SU-DHL-6 (cell line): ENCODE measurements around the gene C1D.
"Not testable (repeated sequence)": the region's sequence is repeated elsewhere in the genome, so short reads cannot be mapped to it uniquely, and the experiment has no call there.

Experiments used
- H2AFZ ChIP-seq: fragments of 200-600 bp; sonication (generic); 2 replicates; pipeline ENCODE4 v1.6.1; 2014; ENCODE audit warnings: low read depth, mild to moderate bottlenecking, moderate library complexity, mixed read lengths, antibody characterized with exemption, low read length; ENCODE audit not compliant: severe bottlenecking
- H3F3A ChIP-seq: fragments of 200-600 bp; shearing (Covaris generic); 2 replicates; pipeline ENCODE4 v1.6.0; 2016; ENCODE audit warnings: antibody characterized with exemption, mild to moderate bottlenecking; ENCODE audit not compliant: insufficient read depth
- H3K27ac ChIP-seq: fragments of 200-600 bp; sonication (generic); 2 replicates; pipeline ENCODE4 v1.5.1; 2016; ENCODE audit warnings: low read depth, mild to moderate bottlenecking, low read length, moderate library complexity, mixed read lengths
- H3K27me3 ChIP-seq: fragments of 200-600 bp; sonication (generic), shearing (Covaris generic); 2 replicates; pipeline ENCODE4 v1.6.0; 2014; ENCODE audit warnings: mild to moderate bottlenecking, low read length
- H3K36me3 ChIP-seq: fragments of 200-600 bp; sonication (generic); 2 replicates; pipeline ENCODE4 v1.6.1; 2014; ENCODE audit warnings: mild to moderate bottlenecking, low read length, mixed read lengths
- H3K4me2 ChIP-seq: fragments of 300-600, 200-600 bp; shearing (Covaris generic), sonication (generic); 2 replicates; pipeline ENCODE4 v1.6.0; 2014; ENCODE audit warnings: low read length, low read depth, mild to moderate bottlenecking; ENCODE audit not compliant: poor library complexity, severe bottlenecking
- H3K4me3 ChIP-seq: fragments of 200-600 bp; sonication (generic); 2 replicates; pipeline ENCODE4 v1.5.1; 2014; ENCODE audit warnings: antibody characterized with exemption, low read length, mild to moderate bottlenecking, mixed read lengths; ENCODE audit not compliant: insufficient read depth, poor library complexity, severe bottlenecking
- H3K79me2 ChIP-seq: fragments of 200-600 bp; sonication (generic); 2 replicates; pipeline ENCODE4 v1.6.1; 2014; ENCODE audit warnings: mild to moderate bottlenecking, low read length, moderate library complexity; ENCODE audit not compliant: insufficient read depth
- H3K9ac ChIP-seq: fragments of 200-600 bp; sonication (generic); 2 replicates; pipeline ENCODE4 v1.7.0; 2014; ENCODE audit warnings: mild to moderate bottlenecking, low read length
- H3K9me2 ChIP-seq: fragments of 200-600 bp; sonication (generic); replicated peaks from 2 replicates; pipeline ENCODE4 v1.6.1; 2014; ENCODE audit warnings: low read length; ENCODE audit not compliant: insufficient read depth
- H3K9me3 ChIP-seq: fragments of 200-600 bp; sonication (generic); 2 replicates; pipeline ENCODE4 v1.6.1; 2014; ENCODE audit warnings: low read length, mixed read lengths; ENCODE audit not compliant: insufficient read depth
- H4K20me1 ChIP-seq: fragments of 200-600 bp; sonication (generic); 2 replicates; pipeline ENCODE4 v1.6.1; 2014; ENCODE audit warnings: low read depth, mild to moderate bottlenecking, antibody characterized with exemption, low read length, moderate library complexity, mixed read lengths
- EZH2phosphoT487 ChIP-seq: fragments of 200-600 bp; sonication (generic), shearing (Covaris generic); conservative IDR thresholded peaks from 2 replicates; pipeline ENCODE4 v1.6.1; 2018; ENCODE audit warnings: mild to moderate bottlenecking, antibody characterized with exemption, low read length, moderate library complexity, mixed read lengths
- TF ChIP-seq, protein P1 (sequence below): fragments of 200-600 bp; sonication (generic); IDR thresholded peaks from one replicate; pipeline ENCODE4 v1.5.1; 2017; ENCODE audit warnings: antibody characterized with exemption, mild to moderate bottlenecking, low read length, moderate library complexity; ENCODE audit not compliant: insufficient read depth, poor library complexity, severe bottlenecking

The C1D gene

DNA sequence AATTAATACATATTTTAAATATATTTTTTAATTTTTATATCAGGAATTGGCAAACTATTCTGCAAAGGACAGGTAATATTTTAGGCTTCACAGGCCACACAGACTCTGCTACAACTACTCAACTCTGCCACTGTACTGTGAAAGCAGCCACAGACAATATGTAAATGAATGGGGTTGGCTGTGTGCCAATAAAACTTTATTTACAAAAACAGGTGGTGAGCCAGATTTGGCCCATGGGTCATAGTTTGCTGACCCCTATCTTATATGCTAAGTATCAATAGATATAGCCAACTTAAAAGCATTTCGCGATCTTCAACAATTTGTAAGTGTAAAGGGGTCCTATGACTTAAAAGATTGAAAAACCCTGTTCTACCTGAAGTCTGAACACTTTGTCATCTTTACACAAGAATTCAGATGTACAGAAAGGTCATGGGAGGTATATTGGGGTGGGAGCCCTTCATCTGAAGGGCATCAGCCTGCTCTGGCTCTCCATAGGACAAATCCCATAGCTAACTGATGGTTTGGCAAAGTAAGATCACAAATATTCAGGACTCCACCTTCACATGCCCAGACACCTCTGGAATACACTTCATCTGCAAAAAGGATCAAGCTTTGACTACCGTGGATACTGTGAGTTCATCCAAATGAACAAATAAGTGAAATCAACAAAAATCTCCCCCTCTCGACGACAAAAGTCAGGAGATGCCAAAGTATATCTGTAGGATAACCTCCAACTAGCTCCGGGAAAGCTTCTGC, 65.9 kb downstream of the C1D start:
- TF ChIP-seq, protein P1, sequence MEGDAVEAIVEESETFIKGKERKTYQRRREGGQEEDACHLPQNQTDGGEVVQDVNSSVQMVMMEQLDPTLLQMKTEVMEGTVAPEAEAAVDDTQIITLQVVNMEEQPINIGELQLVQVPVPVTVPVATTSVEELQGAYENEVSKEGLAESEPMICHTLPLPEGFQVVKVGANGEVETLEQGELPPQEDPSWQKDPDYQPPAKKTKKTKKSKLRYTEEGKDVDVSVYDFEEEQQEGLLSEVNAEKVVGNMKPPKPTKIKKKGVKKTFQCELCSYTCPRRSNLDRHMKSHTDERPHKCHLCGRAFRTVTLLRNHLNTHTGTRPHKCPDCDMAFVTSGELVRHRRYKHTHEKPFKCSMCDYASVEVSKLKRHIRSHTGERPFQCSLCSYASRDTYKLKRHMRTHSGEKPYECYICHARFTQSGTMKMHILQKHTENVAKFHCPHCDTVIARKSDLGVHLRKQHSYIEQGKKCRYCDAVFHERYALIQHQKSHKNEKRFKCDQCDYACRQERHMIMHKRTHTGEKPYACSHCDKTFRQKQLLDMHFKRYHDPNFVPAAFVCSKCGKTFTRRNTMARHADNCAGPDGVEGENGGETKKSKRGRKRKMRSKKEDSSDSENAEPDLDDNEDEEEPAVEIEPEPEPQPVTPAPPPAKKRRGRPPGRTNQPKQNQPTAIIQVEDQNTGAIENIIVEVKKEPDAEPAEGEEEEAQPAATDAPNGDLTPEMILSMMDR, result no peak
- no peak for TF ChIP-seq EZH2phosphoT487
- Histone ChIP-seq H3K9me3 (no peaks in the 10 kb centered on the region), H3K27me3 (no peaks in the 10 kb centered on the region), H3K9ac (no peak overlapping the region), H2AFZ (no peak overlapping the region), H3K79me2 (no peaks in the 10 kb centered on the region), H3K27ac (no peak overlapping the region), H3K4me3 (no peak overlapping the region), H3F3A (no peaks in the 10 kb centered on the region), H4K20me1 (no peaks in the 10 kb centered on the region), H3K36me3 (no peaks in the 10 kb centered on the region), H3K4me2 (no peak overlapping the region), H3K9me2 (no peaks in the 10 kb centered on the region)

DNA sequence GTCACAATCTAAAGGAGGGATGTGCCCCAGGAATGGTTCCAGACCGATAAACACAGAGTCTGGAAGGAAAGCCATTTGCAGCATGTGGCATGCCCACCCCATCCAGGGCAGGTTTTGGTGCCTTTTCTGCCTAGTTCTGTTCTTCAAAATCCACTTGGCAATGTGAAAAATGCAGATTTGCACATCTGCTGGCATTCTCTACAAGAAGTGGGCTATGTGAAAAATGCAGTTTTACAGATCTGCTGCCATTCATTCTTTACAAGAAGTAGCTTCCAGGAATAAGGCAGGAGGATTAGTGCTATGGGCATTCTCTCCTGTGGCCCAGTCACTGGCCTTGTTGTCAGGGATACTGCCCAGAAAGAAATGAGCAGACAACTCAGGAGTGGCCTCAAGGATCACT, 68.1 kb downstream of the C1D start:
- TF ChIP-seq, protein P1, result no peak
- no peak for TF ChIP-seq EZH2phosphoT487
- no peak overlapping the region for H3K9ac ChIP-seq
- no peak overlapping the region for H3K4me2 ChIP-seq
- no peaks in the 10 kb centered on the region for H3F3A ChIP-seq
- H3K79me2 ChIP-seq, result no peaks in the 10 kb centered on the region
- no peak overlapping the region for H2AFZ ChIP-seq
- no peak overlapping the region for H3K4me3 ChIP-seq
- no peaks in the 10 kb centered on the region for H4K20me1 ChIP-seq
- no peaks in the 10 kb centered on the region for H3K9me3 ChIP-seq
- no peaks in the 10 kb centered on the region for H3K9me2 ChIP-seq
- H3K27me3 ChIP-seq, result no peaks in the 10 kb centered on the region
- no peaks in the 10 kb centered on the region for H3K36me3 ChIP-seq
- no peak overlapping the region for H3K27ac ChIP-seq

DNA sequence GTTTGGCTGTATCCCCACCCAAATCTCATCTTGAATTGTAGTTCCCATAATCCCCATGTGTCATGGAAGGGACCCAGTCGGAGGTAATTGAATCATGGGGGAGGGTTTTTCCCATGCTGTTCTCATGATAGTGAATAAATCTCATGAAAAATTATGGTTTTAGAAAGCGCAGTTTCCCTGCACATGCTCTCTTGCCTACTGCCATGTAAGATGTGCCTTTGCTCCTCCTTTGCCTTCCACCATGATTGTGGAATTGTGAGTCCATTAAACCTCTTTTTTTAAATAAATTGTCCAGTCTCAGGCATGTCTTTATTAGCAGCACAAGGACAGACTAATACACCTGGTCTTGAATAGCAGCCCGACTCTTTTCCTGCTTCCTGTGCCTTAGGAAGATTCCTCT, 68.7 kb downstream of the C1D start:
- H3K27ac ChIP-seq, H3K27me3 ChIP-seq, H3K4me3 ChIP-seq, H4K20me1 ChIP-seq, H3K4me2 ChIP-seq, H3F3A ChIP-seq, H3K36me3 ChIP-seq, H3K9ac ChIP-seq, H3K9me3 ChIP-seq, H3K9me2 ChIP-seq, H3K79me2 ChIP-seq, H2AFZ ChIP-seq: not testable (repeated sequence)

GRCh38 chr2:67993329-67993728, 69.5 kb downstream of the C1D start:
- Histone ChIP-seq H3K79me2 (no peaks in the 10 kb centered on the region), H3K4me3 (no peak overlapping the region), H2AFZ (no peak overlapping the region), H4K20me1 (no peaks in the 10 kb centered on the region), H3F3A (no peaks in the 10 kb centered on the region), H3K9ac (no peak overlapping the region), H3K9me3 (no peaks in the 10 kb centered on the region), H3K27me3 (no peaks in the 10 kb centered on the region), H3K27ac (no peak overlapping the region), H3K9me2 (no peaks in the 10 kb centered on the region), H3K4me2 (no peak overlapping the region), H3K36me3 (no peaks in the 10 kb centered on the region)
- no peak for TF ChIP-seq EZH2phosphoT487
- TF ChIP-seq, protein P1, result no peak
